HG03575 (cell line): ENCODE measurements around the gene SORBS2.

ENCODE experiments used
- ATAC-seq: cut with Tn5 transposase; IDR thresholded peaks from one replicate; pipeline ENCODE4 v1.9.1; 2021; ENCODE audit not compliant: unreplicated experiment, insufficient number of reproducible peaks, low FRiP score; ENCODE audit errors: extremely low read depth

Gene SORBS2

GRCh38 chr4:185809121-185809520 lies 2.9 kb downstream of the SORBS2 start:
- no peak for ATAC-seq

- ATAC-seq: no peak
Measured at GRCh38 chr4:185805979-185806378, 6.0 kb downstream of the SORBS2 start.

GRCh38 chr4:185805262-185805802 lies 6.7 kb downstream of the SORBS2 start:
- ATAC-seq: no peak

GRCh38 chr4:185803022-185803421 lies 9.0 kb downstream of the SORBS2 start:
- ATAC-seq: no peak

GRCh38 chr4:185801471-185801870 lies 10.5 kb downstream of the SORBS2 start:
- no peak for ATAC-seq

GRCh38 chr4:185800266-185800945 lies 11.6 kb downstream of the SORBS2 start:
- no peak for ATAC-seq

GRCh38 chr4:185799442-185799841 lies 12.6 kb downstream of the SORBS2 start:
- no peak for ATAC-seq

- no peak for ATAC-seq
Measured at GRCh38 chr4:185797596-185798338, 14.2 kb downstream of the SORBS2 start.

- no peak for ATAC-seq
Measured at GRCh38 chr4:185797018-185797417, 15.0 kb downstream of the SORBS2 start.

GRCh38 chr4:185796176-185796575 lies 15.8 kb downstream of the SORBS2 start:
- ATAC-seq: no peak

- ATAC-seq: no peak
Measured at GRCh38 chr4:185794637-185795036, 17.4 kb downstream of the SORBS2 start.

GRCh38 chr4:185793716-185794115 lies 18.3 kb downstream of the SORBS2 start:
- no peak for ATAC-seq

- ATAC-seq: no peak
Measured at GRCh38 chr4:185793116-185793485, 18.9 kb downstream of the SORBS2 start.

- no peak for ATAC-seq
Measured at GRCh38 chr4:185792384-185793115, 19.4 kb downstream of the SORBS2 start.

- no peak for ATAC-seq
Measured at GRCh38 chr4:185787926-185788679, 23.9 kb downstream of the SORBS2 start.

- no peak for ATAC-seq
Measured at GRCh38 chr4:185786422-185786821, 25.6 kb downstream of the SORBS2 start.

GRCh38 chr4:185783574-185783973 lies 28.4 kb downstream of the SORBS2 start:
- no peak for ATAC-seq

GRCh38 chr4:185782523-185782922 lies 29.5 kb downstream of the SORBS2 start:
- no peak for ATAC-seq

- ATAC-seq: no peak
Measured at GRCh38 chr4:185781555-185782215, 30.3 kb downstream of the SORBS2 start.
